GM18526 (cell line): Measurements from ENCODE around the gene RIC8B.

Source experiments
- POLR2A ChIP-seq: IDR thresholded peaks from 3 replicates; pipeline ENCODE4 v1.6.1; 2011; ENCODE audit not compliant: insufficient read length; ENCODE audit errors: extremely low read depth

RIC8B gene

DNA sequence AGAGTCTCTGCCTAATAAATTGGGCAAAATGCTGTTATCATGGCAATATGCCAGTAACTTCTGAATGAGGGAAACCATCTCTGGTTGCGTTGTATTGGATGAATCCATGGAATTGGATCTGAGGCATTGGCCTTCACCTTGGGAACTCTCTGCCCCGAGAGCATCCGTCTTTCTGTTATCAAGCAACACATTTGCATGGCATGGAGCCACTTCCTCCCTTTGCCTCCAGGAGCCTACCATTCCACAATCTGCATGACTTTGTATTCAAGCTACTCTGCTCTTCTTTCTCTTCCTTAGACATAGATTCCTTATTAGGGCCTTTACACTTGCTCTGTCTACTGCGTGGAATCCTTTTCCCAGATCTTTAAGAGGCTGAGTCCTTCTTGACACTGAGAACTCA lies 57.2 kb downstream of the RIC8B start:
- no peak for TF ChIP-seq POLR2A

DNA sequence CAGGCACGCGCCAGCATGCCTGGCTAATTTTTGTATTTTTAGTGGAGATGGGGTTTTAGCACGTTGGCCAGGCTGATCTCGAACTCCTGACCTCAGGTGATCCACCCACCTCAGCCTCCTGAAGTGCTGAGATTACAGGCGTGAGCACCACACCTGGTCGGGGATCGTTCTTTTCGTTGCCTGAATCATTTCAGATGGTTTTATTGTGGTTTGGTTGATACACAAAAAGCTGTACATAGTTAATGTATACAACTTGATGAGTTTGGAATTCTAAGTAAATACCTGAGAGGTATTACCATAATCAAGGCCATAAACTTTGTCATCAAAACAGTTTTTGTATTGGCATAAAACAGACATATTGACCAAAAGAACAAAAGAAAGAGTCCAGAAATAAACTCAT lies 63.3 kb downstream of the RIC8B start:
- TF ChIP-seq POLR2A, result no peak

DNA sequence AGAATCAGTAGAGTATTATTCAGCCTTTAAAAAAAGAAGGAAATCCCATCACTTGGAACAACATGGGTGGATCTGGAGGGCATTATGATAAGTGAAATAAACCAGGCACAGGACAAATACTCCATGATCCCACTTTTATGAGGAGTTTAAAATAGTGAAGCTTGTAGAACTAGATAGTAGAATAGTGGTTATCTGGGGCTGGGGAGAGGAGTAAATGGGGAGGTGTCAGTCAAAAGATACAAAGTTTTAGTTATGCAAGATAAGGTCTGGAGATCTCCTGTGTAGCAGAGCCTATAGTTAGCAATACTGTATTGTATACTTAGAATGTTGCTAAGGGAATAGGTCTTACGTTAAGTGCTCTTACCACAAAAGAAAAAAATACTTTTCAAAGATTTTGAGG lies 64.9 kb downstream of the RIC8B start:
- TF ChIP-seq POLR2A, result no peak

DNA sequence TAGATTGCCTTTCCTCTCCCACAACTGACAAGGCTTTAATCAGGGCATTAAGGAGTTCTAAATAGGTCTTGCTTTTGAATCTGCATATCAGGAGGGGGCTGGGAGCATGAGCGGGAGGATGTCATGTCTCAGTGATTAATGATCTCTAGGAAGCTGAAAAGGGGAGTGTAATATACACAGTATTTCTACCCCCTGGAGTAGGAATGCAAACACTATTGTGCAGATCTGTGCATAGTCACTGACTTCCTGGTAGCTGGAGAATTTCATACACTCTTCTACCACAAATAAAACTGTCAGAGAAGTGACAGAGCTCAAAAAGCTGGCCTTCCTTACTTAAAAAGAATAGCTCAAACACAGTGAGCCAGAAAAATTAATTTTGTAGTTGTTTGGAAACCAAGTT lies 65.8 kb downstream of the RIC8B start:
- no peak for TF ChIP-seq POLR2A

DNA sequence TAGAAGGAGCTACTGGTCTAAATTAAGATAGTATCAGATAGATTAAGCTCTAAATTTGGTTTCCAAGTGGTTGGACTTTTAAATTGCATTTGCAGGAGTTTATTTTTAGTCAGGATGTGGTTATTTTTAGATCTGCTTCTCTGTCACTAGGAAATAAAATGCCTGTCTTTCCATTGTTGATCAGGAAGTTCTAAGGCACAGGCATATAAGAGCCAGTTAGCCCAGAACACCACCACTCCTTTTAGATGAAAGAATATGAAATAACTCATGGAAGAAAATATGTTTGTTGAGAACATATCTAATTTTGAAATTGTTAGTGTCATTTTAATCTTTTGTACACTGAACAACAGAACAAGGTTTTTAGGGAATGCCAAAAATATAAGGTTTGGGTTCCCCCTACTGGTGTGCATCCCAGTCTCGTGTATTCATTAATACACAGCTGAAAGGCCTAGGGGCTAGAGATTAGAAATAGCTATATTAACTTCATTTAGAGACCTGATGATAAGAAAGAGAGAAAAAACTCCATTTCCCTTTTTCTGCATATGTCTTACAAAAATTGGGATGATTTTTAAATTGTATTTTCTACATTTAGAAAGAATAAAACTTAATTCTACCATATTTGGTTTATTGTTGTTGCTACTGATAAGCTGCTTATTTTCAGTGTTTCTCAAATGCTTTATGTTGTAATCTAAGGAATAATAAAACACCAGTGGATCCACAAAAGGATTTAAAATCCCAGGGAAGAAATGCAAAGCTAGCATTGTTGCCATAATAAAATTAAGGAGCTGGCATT lies 67.2 kb downstream of the RIC8B start:
- no peak for TF ChIP-seq POLR2A

DNA sequence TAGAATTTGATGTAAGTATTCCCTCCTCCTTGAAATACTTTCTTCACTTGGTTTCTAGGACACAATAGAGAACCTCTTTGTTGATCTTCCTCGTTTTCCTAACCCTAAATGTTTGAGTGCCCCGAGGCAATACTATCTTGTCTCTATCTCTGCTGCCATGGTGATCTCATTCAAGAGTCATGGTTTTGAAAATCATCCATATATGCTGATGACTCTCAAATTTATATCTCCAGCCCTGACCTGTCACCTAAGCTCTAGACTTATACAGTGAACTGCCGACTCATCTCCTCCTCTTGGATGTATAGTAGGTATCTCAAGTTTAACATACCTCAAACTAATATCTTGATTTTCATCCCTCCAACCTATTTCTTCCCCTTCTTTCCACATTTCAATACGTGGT lies 71.4 kb downstream of the RIC8B start:
- TF ChIP-seq POLR2A, result no peak

DNA sequence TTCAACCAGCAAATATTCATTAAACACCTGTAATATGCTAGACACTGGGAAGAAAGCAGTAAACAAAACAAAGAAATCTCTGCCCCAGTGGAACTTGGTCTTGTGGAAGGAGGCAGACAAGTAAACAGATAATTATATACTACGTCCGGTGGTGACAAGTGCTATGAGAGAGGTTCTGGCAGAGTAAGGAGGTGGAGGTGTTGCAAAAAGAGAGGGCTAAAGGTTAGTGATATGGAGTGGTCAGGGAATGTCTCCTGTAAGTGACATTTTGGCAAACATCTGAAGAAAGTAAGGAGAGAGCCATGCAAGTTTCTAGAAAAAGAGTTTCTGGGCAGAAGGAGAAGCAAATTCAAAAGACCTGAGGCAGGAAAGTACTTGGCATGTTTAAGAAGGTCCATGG lies 73.4 kb downstream of the RIC8B start:
- TF ChIP-seq POLR2A, result no peak

DNA sequence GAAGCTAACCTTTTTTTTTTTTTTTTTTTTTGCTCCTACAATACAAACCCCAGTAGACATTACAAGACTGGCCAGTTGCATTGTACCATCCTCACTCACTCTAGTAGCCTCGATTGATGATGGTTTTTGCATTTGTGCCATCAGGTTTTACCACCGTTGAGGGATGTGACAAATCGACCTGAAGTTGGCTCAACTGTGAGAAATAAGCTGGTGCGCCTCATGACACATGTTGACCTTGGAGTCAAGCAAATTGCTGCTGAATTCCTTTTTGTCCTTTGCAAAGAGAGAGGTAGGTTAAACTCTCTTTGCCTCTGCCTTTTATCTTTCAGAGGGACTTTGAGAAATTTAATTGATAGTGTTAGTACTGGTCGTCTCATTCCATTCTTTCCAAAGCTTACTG lies 76.8 kb downstream of the RIC8B start:
- TF ChIP-seq POLR2A, result no peak

DNA sequence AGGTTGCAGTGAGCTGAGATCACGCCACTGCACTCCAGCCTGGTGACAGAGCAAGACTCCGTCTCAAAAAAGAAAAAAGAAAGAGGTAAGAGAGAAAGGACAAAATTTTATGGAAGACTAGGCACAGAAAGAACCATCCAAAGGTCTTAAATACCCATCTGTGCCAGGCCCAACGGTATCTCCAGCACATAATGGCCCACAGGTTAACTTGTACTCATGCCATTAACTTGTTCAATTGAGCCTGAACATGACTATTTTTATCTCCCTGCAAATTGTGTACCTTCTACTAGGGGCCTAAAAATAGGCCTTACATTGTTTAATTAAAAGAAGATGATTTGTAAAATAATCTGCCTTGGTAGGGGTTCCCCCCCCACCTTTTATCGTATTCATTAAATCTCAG lies 80.2 kb downstream of the RIC8B start:
- TF ChIP-seq POLR2A, result no peak

DNA sequence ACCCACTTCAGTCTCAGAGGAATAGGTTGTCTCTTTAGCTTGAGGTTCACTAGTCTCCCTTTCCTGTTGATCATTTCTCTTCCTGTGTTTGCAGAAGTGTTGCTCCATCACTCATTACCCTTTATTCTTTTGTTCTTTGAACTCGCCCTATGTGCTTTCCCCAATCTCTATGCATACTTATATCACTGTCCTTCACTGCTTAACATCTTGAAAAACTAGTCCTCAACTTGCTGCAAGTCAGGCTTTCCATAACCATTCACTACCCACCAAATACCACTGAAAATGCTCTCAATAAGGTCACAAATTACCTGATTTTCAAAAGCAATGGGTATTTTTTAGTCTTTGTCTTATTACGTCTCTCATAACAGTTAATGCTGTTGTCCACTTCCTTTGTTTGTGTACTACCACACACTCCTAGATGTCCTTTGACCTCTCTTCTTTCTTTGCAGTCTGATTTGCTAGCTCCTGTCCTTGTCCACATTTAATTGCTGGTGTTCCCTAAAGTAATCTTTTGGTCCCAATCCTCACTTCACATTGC lies 80.8 kb downstream of the RIC8B start:
- no peak for TF ChIP-seq POLR2A

DNA sequence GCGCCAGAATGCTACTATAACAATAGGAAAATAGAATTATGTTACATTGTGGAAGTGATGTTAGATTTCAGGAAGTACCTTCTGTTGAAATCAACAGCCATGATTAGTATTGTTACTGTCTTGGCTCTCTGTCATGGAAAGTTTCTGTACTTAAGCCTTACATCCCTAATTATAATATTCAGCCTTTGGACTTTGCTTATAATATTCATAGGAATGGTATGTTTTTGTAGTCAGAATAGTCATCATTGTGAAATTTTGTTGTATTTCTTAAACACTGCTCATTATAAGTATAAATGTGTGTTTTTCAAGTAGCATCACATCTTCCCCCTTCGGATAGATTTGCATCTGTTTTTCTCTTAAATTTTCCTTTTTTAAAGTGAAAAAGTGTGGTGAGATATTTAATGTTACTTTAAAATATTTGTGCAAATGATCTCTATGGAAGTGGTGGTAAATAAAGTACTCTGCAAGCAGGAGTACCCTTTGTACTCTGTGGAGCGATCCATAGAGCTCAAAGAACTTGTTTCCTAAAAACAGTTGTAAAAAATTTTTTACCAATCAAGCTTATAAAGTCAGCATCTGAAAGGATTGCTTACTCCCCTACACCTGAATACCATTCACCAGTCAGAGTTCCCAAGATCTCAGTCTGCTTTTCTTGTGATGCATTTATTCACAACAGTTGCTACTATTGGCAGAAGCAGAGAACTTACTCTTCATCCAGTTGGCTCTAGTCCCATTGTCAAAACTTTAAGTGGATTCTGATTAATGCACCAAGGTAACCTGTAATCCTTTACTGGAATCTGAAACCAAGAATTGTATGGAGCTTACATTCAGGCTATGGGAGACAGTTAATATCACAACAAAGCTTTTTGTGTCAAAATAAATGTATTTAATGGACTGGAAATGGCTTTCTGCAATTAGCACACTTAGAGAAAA lies 87.8 kb downstream of the RIC8B start:
- no peak for TF ChIP-seq POLR2A

DNA sequence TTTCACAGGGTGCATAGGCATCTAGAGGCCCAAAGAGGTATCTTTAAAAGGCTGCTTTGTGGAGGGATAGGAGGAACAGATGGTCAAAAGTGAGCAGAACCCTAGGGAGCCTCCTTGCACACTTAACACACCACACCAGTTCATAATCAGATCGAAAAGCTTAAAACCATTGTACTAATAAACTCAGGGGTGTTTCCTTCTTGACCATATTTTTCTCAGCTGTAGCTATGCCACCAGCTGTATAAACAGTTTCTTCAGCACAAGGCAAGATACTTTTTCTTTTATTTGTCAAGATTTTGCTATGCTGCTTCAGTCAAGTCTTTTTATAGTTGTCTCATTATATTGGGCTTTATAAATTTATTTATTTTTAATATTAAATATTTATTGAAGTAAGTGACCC lies 88.7 kb downstream of the RIC8B start:
- TF ChIP-seq POLR2A, result no peak

DNA sequence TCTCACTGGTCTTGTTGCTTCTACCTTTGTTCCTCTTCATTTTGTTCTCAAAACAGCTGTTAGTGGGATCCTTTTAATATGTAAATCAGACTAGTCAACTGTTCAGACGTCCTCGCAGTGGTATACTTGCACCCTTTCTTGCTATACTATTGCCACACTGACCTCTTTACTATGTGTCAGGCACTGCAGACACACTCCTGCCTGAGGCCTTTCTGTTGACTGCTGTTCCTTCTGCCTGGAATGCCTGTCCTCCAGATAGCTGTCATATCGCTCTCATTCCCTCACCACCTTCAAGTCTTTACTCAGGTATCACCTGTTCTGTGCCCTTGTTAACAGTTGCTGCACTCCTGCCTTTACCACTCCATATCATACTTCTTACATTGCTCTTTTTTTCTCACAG lies 91.2 kb downstream of the RIC8B start:
- no peak for TF ChIP-seq POLR2A

DNA sequence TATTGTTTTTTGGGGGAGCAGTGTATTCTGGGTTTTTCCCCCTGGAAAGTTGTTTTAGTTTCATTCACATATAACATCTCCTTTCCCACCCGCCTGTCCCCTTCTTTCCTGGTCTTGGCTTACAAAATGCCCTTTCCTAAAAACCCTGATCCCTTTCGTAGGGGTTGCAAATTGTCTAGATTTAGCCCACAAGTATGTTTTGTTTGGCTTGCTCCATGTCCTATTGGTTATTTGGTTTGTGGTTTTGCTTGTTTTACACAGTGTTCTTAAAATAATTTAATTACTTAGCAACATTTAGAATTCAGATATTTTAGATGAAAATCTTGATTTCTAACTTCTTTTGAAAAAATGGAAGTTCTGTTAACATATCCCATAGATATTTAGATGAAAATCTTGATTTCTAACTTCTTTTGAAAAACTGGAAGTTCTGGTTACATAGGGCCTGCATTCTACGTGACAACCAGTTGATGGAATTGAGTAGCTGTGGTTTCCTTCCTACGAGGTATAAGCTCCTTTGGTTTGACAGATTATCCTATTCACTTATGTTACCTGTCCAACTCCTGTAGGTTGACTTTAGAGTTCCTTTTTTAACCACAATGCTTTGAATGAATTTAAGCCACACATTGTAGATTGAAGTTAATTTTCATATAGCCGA lies 92.1 kb downstream of the RIC8B start:
- no peak for TF ChIP-seq POLR2A

DNA sequence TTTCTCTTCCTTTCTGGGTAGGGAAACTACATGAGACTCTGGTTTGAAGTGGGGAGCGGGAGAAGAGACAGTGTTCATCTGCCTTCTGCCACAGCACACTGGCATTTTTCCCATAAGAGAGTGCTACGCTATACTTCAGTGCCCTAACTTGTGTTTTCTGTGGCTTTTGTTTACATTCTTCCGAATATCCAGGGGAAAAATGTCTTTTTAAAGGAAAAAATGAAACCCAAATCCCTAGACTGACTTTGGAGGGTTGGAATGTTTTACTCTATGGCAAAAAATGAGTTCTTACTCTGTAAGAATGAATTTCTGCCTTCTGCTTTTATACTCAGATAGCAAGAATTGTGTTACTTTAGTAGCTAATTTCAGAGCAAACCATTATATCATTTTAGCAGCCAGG lies 93.2 kb downstream of the RIC8B start:
- TF ChIP-seq POLR2A, result no peak
